RWPE1 (cell line): Measurements from ENCODE around the gene PLEKHO2.

ENCODE experiments used
- CTCF ChIA-PET: fragments of 350-600 bp; sonication (Branson Sonifier 250); formaldehyde crosslinking; extraction: SDS; loops from one replicate; lab custom pipeline; 2021; lab: Yijun Ruan, JAX
- POLR2A ChIA-PET: fragments of 400-600 bp; formaldehyde crosslinking; extraction: SDS; loops from one replicate; lab custom pipeline; 2020; ENCODE audit warnings: antibody characterized with exemption; ENCODE audit not compliant: low non-redundant PET; lab: Yijun Ruan, JAX
- DNase-seq: peaks from one replicate; pipeline ENCODE4 v3.0.0; 2012; ENCODE audit warnings: low spot score
- H3K27ac ChIP-seq: fragments of 450-650 bp; 2 replicates; pipeline ENCODE4 v1.5.1; 2017
- CTCF ChIP-seq: fragments of 450-650 bp; conservative IDR thresholded peaks from 2 replicates; pipeline ENCODE4 v1.5.1; 2017; ENCODE audit warnings: low read depth, mild to moderate bottlenecking

PLEKHO2 gene

GRCh38 chr15:64907991-64908390 is 66.3 kb downstream of the PLEKHO2 start:
- POLR2A ChIA-PET: no interaction called here
- CTCF ChIA-PET: no interaction called here
- DNase-seq: no peak
- no peak for TF ChIP-seq CTCF
- H3K27ac ChIP-seq: no peak overlapping the region

- ChIA-PET CTCF (no interaction called here), POLR2A (no interaction called here)
- TF ChIP-seq CTCF: no peak
- no peak for DNase-seq
- H3K27ac ChIP-seq: no peak overlapping the region
Observed at GRCh38 chr15:64909546-64909945, 67.8 kb downstream of the PLEKHO2 start.

- no peak within 1 kb of the TSS for H3K27ac ChIP-seq
- no peak for TF ChIP-seq CTCF
- ChIA-PET CTCF (interaction anchor here (0.6 to 1.4 kb wide), 3 partner anchors 24 to 102 kb away, joined by 3 read pairs; no protein-coding TSS in a partner anchor), POLR2A (no interaction called here)
- DNase-seq: peak; percentile 76
Observed at GRCh38 chr15:64911311-64912186, 69.8 kb downstream of the PLEKHO2 start, which contains the start of gene ANKDD1A. ANKDD1A (plus strand) TSS chr15:64911902; CDS start chr15:64911931, 29 bp downstream.

GRCh38 chr15:64912379-64913325 is 70.9 kb downstream of the PLEKHO2 start:
- no peak for DNase-seq
- TF ChIP-seq CTCF: no peak
- no peak overlapping the region for H3K27ac ChIP-seq
- POLR2A ChIA-PET: interaction anchor here (0.5 kb wide), 1 partner anchor 43 kb away, joined by 4 read pairs; no protein-coding TSS in a partner anchor
- CTCF ChIA-PET: interaction anchor here (0.7 to 1.4 kb wide), 3 partner anchors 19 to 103 kb away, joined by 3 to 4 read pairs (median 3); no protein-coding TSS in a partner anchor

GRCh38 chr15:64915518-64916227 is 74.0 kb downstream of the PLEKHO2 start:
- ChIA-PET POLR2A (no interaction called here), CTCF (interaction anchor here (0.6 kb wide), 2 partner anchors 235 to 852 kb away, joined by 3 to 7 read pairs; no protein-coding TSS in a partner anchor)
- no peak overlapping the region for H3K27ac ChIP-seq
- TF ChIP-seq CTCF: no peak
- no peak for DNase-seq

GRCh38 chr15:64916365-64916764 is 74.7 kb downstream of the PLEKHO2 start:
- TF ChIP-seq CTCF: no peak
- ChIA-PET POLR2A (no interaction called here), CTCF (no interaction called here)
- no peak overlapping the region for H3K27ac ChIP-seq
- DNase-seq: no peak
